Fibroblast of the conjunctiva (primary cell): ENCODE data around the gene SCFD2.
"Not testable (repeated sequence)": the region's sequence is repeated elsewhere in the genome, so short reads cannot be mapped to it uniquely, and the experiment has no call there.

Source experiments
- DNase-seq: peaks from one replicate; pipeline ENCODE4 v3.0.0-alpha.2; 2010; ENCODE audit warnings: low read depth

SCFD2 gene

GRCh38 chr4:52848254-52848653 lies 517.6 kb downstream of the SCFD2 start:
- no peak for DNase-seq

GRCh38 chr4:52846502-52846901 lies 519.4 kb downstream of the SCFD2 start:
- DNase-seq: no peak

GRCh38 chr4:52844596-52844995 lies 521.3 kb downstream of the SCFD2 start:
- DNase-seq: no peak

- DNase-seq: no peak
Measured at GRCh38 chr4:52843958-52844357, 521.9 kb downstream of the SCFD2 start.

- DNase-seq: no peak
Measured at GRCh38 chr4:52843351-52843750, 522.5 kb downstream of the SCFD2 start.

- no peak for DNase-seq
Measured at GRCh38 chr4:52842792-52843191, 523.1 kb downstream of the SCFD2 start.

GRCh38 chr4:52841682-52842456 lies 524.0 kb downstream of the SCFD2 start:
- DNase-seq: no peak

GRCh38 chr4:52840531-52841370 lies 525.1 kb downstream of the SCFD2 start:
- no peak for DNase-seq

- DNase-seq: no peak
Measured at GRCh38 chr4:52838729-52839586, 526.9 kb downstream of the SCFD2 start.

GRCh38 chr4:52837716-52838558 lies 527.9 kb downstream of the SCFD2 start:
- no peak for DNase-seq

GRCh38 chr4:52836678-52837077 lies 529.2 kb downstream of the SCFD2 start:
- peak; percentile 10 for DNase-seq

- DNase-seq: no peak
Measured at GRCh38 chr4:52836120-52836519, 529.7 kb downstream of the SCFD2 start.

GRCh38 chr4:52834641-52835456 lies 531.0 kb downstream of the SCFD2 start:
- not testable (repeated sequence) for DNase-seq

- no peak for DNase-seq
Measured at GRCh38 chr4:52833941-52834525, 531.8 kb downstream of the SCFD2 start.

GRCh38 chr4:52825460-52826090 lies 540.3 kb downstream of the SCFD2 start:
- no peak for DNase-seq

- DNase-seq: peak; percentile 13
Measured at GRCh38 chr4:52824603-52825459, 541.0 kb downstream of the SCFD2 start.

- no peak for DNase-seq
Measured at GRCh38 chr4:52824270-52824602, 541.6 kb downstream of the SCFD2 start.

GRCh38 chr4:52823702-52824092 lies 542.2 kb downstream of the SCFD2 start:
- no peak for DNase-seq
